SHP77 treated with DMSO at 0.1 percent for 48 hours (cell line): ENCODE results near the gene ZNF22.

Source experiments
- DNase-seq: peaks from one replicate; lab custom pipeline; 2025; lab: John Stamatoyannopoulos, UW

The ZNF22 gene

GRCh38 chr10:44965104-44965503, 35.6 kb upstream of the ZNF22 start:
- no peak for DNase-seq

- no peak for DNase-seq
Observed at GRCh38 chr10:44965651-44966097, 35.0 kb upstream of the ZNF22 start.

- DNase-seq: no peak
Observed at GRCh38 chr10:44966129-44966815, 34.5 kb upstream of the ZNF22 start.

- no peak for DNase-seq
Observed at GRCh38 chr10:44966816-44967509, 33.8 kb upstream of the ZNF22 start.

GRCh38 chr10:44967616-44968015, 33.1 kb upstream of the ZNF22 start:
- no peak for DNase-seq

GRCh38 chr10:44968091-44968490, 32.6 kb upstream of the ZNF22 start:
- DNase-seq: no peak

- no peak for DNase-seq
Observed at GRCh38 chr10:44968500-44969400, 32.0 kb upstream of the ZNF22 start.

- no peak for DNase-seq
Observed at GRCh38 chr10:44969854-44970253, 30.9 kb upstream of the ZNF22 start.

GRCh38 chr10:44970812-44971395, 29.8 kb upstream of the ZNF22 start:
- no peak for DNase-seq

GRCh38 chr10:44971434-44971833, 29.3 kb upstream of the ZNF22 start:
- DNase-seq: no peak

- DNase-seq: no peak
Observed at GRCh38 chr10:44971935-44972757, 28.6 kb upstream of the ZNF22 start.

- no peak for DNase-seq
Observed at GRCh38 chr10:44972874-44973306, 27.8 kb upstream of the ZNF22 start.

GRCh38 chr10:44973323-44974081, 27.2 kb upstream of the ZNF22 start:
- no peak for DNase-seq

- no peak for DNase-seq
Observed at GRCh38 chr10:44974082-44974627, 26.6 kb upstream of the ZNF22 start.

- DNase-seq: no peak
Observed at GRCh38 chr10:44974628-44975430, 25.9 kb upstream of the ZNF22 start.

- no peak for DNase-seq
Observed at GRCh38 chr10:44975431-44976331, 25.0 kb upstream of the ZNF22 start.

GRCh38 chr10:44976352-44977198, 24.1 kb upstream of the ZNF22 start:
- no peak for DNase-seq
